Measurements from ENCODE around the gene UNK. TPM values are rescaled to one million over a fixed set of nuclear protein-coding genes. Genes with fewer than 3 reads are reported as not detected.

UNK gene
- total and polyA plus RNA-seq, 2 of the 13 experiments (the other 11 are each of a cell fraction or from before 2014, with no cell fraction given) = 31.6 to 33.0 TPM

DNA sequence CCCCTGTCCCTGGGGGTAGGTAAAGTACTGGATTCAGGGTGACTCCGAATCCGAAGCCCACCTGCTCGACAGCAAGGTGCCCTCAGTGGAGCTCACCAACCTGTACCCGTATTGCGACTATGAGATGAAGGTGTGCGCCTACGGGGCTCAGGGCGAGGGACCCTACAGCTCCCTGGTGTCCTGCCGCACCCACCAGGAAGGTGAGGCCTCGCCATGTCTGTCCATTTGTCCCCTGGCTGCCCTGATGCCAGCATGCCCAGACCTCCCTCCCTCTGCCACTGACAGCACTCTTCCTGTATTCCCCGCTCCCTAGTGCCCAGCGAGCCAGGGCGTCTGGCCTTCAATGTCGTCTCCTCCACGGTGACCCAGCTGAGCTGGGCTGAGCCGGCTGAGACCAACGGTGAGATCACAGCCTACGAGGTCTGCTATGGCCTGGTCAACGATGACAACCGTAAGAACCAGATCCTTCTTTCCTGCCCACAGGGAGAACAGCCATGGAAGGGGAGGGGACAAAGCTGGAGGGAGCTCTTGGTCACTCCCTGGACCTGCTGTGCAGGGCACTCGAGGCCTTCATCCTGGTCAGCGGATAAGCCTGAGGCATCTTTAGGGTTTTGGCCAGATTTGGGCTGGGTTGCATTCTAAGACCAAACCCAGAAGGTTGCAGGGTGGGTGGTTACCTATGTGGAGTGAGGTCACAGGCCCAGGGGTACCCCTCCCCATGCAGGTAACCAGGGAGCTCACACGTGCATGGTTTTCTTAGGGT lies 33.8 kb upstream of the UNK start (continued):
- TF ChIP-seq ZNF225 (CRISPR knock-in tag; IDR thresholded peaks at IDR 0.05) (peak; percentile 61; the same call in 1 of the 2 replicates), HCFC1 (IDR thresholded peaks at IDR 0.05; ENCODE audit: low read depth, low read length) (no peak), ZNF383 (CRISPR knock-in tag; IDR thresholded peaks at IDR 0.05; ENCODE audit: borderline replicate concordance) (no peak), ZNF563 (CRISPR knock-in tag; IDR thresholded peaks at IDR 0.05) (no peak), SATB2 (CRISPR knock-in tag; IDR thresholded peaks at IDR 0.05) (no peak), RARG (CRISPR knock-in tag; IDR thresholded peaks at IDR 0.05; ENCODE audit: low read depth) (no peak), SALL1 (CRISPR knock-in tag; IDR thresholded peaks at IDR 0.05) (peak; percentile 25; the same call in 1 of the 2 replicates), NR2F6 (IDR thresholded peaks at IDR 0.05) (0 out of 2 replicates have a peak, but pooled peaks have one; percentile 6), NR2F6 (CRISPR knock-in tag; IDR thresholded peaks at IDR 0.05) (no peak), ZNF335 (CRISPR knock-in tag; IDR thresholded peaks at IDR 0.05) (no peak), ZNF510 (CRISPR knock-in tag; IDR thresholded peaks at IDR 0.05; ENCODE audit: low read depth) (0 out of 2 replicates have a peak, but pooled peaks have one; percentile 40), ZNF530 (CRISPR knock-in tag; IDR thresholded peaks at IDR 0.05; ENCODE audit: low read depth) (no peak), IRX3 (CRISPR knock-in tag; IDR thresholded peaks at IDR 0.05; ENCODE audit: borderline replicate concordance, low read depth) (no peak), PHF5A (CRISPR knock-in tag; IDR thresholded peaks at IDR 0.05; ENCODE audit: low read depth, unreplicated experiment) (no peak), ZNF619 (CRISPR knock-in tag; IDR thresholded peaks at IDR 0.05) (0 out of 2 replicates have a peak, but pooled peaks have one; percentile 38), DNMT3B (CRISPR knock-in tag; conservative IDR thresholded peaks at IDR 0.05) (no peak), ATRX (CRISPR knock-in tag; IDR thresholded peaks at IDR 0.05; ENCODE audit: borderline replicate concordance) (no peak)
- TF ChIP-seq, protein P1, sequence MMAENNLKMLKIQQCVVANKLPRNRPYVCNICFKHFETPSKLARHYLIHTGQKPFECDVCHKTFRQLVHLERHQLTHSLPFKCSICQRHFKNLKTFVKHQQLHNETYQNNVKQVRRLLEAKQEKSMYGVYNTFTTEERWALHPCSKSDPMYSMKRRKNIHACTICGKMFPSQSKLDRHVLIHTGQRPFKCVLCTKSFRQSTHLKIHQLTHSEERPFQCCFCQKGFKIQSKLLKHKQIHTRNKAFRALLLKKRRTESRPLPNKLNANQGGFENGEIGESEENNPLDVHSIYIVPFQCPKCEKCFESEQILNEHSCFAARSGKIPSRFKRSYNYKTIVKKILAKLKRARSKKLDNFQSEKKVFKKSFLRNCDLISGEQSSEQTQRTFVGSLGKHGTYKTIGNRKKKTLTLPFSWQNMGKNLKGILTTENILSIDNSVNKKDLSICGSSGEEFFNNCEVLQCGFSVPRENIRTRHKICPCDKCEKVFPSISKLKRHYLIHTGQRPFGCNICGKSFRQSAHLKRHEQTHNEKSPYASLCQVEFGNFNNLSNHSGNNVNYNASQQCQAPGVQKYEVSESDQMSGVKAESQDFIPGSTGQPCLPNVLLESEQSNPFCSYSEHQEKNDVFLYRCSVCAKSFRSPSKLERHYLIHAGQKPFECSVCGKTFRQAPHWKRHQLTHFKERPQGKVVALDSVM (CRISPR knock-in tag; IDR thresholded peaks at IDR 0.05) = no peak
- TF ChIP-seq, protein P2, sequence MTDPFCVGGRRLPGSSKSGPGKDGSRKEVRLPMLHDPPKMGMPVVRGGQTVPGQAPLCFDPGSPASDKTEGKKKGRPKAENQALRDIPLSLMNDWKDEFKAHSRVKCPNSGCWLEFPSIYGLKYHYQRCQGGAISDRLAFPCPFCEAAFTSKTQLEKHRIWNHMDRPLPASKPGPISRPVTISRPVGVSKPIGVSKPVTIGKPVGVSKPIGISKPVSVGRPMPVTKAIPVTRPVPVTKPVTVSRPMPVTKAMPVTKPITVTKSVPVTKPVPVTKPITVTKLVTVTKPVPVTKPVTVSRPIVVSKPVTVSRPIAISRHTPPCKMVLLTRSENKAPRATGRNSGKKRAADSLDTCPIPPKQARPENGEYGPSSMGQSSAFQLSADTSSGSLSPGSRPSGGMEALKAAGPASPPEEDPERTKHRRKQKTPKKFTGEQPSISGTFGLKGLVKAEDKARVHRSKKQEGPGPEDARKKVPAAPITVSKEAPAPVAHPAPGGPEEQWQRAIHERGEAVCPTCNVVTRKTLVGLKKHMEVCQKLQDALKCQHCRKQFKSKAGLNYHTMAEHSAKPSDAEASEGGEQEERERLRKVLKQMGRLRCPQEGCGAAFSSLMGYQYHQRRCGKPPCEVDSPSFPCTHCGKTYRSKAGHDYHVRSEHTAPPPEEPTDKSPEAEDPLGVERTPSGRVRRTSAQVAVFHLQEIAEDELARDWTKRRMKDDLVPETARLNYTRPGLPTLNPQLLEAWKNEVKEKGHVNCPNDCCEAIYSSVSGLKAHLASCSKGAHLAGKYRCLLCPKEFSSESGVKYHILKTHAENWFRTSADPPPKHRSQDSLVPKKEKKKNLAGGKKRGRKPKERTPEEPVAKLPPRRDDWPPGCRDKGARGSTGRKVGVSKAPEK (CRISPR knock-in tag; IDR thresholded peaks at IDR 0.05; ENCODE audit: borderline replicate concordance) = no peak
- TF ChIP-seq, protein P3, sequence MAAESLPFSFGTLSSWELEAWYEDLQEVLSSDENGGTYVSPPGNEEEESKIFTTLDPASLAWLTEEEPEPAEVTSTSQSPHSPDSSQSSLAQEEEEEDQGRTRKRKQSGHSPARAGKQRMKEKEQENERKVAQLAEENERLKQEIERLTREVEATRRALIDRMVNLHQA (CRISPR knock-in tag; IDR thresholded peaks at IDR 0.05) = no peak
- TF ChIP-seq, protein P4, sequence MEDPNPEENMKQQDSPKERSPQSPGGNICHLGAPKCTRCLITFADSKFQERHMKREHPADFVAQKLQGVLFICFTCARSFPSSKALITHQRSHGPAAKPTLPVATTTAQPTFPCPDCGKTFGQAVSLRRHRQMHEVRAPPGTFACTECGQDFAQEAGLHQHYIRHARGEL (CRISPR knock-in tag; IDR thresholded peaks at IDR 0.05) = no peak
- TF ChIP-seq, protein P5, sequence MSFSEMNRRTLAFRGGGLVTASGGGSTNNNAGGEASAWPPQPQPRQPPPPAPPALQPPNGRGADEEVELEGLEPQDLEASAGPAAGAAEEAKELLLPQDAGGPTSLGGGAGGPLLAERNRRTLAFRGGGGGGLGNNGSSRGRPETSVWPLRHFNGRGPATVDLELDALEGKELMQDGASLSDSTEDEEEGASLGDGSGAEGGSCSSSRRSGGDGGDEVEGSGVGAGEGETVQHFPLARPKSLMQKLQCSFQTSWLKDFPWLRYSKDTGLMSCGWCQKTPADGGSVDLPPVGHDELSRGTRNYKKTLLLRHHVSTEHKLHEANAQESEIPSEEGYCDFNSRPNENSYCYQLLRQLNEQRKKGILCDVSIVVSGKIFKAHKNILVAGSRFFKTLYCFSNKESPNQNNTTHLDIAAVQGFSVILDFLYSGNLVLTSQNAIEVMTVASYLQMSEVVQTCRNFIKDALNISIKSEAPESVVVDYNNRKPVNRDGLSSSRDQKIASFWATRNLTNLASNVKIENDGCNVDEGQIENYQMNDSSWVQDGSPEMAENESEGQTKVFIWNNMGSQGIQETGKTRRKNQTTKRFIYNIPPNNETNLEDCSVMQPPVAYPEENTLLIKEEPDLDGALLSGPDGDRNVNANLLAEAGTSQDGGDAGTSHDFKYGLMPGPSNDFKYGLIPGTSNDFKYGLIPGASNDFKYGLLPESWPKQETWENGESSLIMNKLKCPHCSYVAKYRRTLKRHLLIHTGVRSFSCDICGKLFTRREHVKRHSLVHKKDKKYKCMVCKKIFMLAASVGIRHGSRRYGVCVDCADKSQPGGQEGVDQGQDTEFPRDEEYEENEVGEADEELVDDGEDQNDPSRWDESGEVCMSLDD (CRISPR knock-in tag; IDR thresholded peaks at IDR 0.05; ENCODE audit: borderline replicate concordance) = no peak

All from HepG2 (cell line).